Suprapubic skin (tissue), 4 donors: ENCODE results near the gene SF3A2.

Experiments
- CTCF ChIP-seq, 2 donors: fragments of 200-600 bp in 1 of 2; fragments of 450-650 bp in 1 of 2; sonication (generic) in 1 of 2; IDR thresholded peaks; one replicate each; pipeline ENCODE4 v1.5.1; 2016 to 2019; ENCODE audit warnings: antibody characterized with exemption in 2 of 2, mild to moderate bottlenecking in 1 of 2, moderate library complexity in 1 of 2
- POLR2A ChIP-seq, 2 donors: fragments of 450-650 bp; IDR thresholded peaks; one replicate each; pipeline ENCODE4 v1.6.1; 2017; ENCODE audit warnings: antibody characterized with exemption in 2 of 2, mild to moderate bottlenecking in 2 of 2, moderate library complexity in 2 of 2
- POLR2AphosphoS5 ChIP-seq, 3 donors: sonication (generic); formaldehyde crosslinking; IDR thresholded peaks; one replicate each; pipeline ENCODE4 v1.6.1; 2017; ENCODE audit warnings: antibody characterized with exemption in 3 of 3

- no peak for TF ChIP-seq CTCF (IDR thresholded peaks at IDR 0.05)
- no peak for TF ChIP-seq POLR2A (IDR thresholded peaks at IDR 0.05)
- TF ChIP-seq POLR2AphosphoS5 (IDR thresholded peaks at IDR 0.05) = no peak
Observed at GRCh38 chr19:2210987-2211740, 25.5 kb upstream of the SF3A2 start.
